Pulmonary artery endothelial cell (primary cell): ENCODE results near the gene GOLGA8A. TPM values are rescaled to one million over a fixed set of nuclear protein-coding genes. Genes with fewer than 3 reads are reported as not detected.
"Not testable (repeated sequence)": the region's sequence is repeated elsewhere in the genome, so short reads cannot be mapped to it uniquely, and the experiment has no call there.

ENCODE experiments used
- DNase-seq: peaks from one replicate; pipeline ENCODE4 v3.0.0-alpha.2; 2011; ENCODE audit warnings: low read depth, low spot score
- total RNA-seq: library from RNA; depleted of rRNA; stranded (reverse); fragments of >200 nt; gene quantifications from 2 replicates; pipeline ENCODE4 v1.2.3, GENCODE V29; 2014

Gene GOLGA8A
- 6.5 and 12.5 TPM in 2 replicates for total RNA-seq

- DNase-seq = peak; percentile 17
Measured at GRCh38 chr15:34437687-34438086, at the start of gene GOLGA8A. TSS of gene GOLGA8A (minus strand) at chr15:34437808. CDS start at chr15:34389691, 48,117 bp downstream.

- DNase-seq = no peak
Measured at GRCh38 chr15:34483644-34484043, 46.0 kb upstream of the GOLGA8A start.

- no peak for DNase-seq
Measured at GRCh38 chr15:34481370-34481769, 43.8 kb upstream of the GOLGA8A start.

- no peak for DNase-seq
Measured at GRCh38 chr15:34473840-34474239, 36.2 kb upstream of the GOLGA8A start.

- DNase-seq = no peak
Measured at GRCh38 chr15:34472947-34473346, 35.3 kb upstream of the GOLGA8A start.

- no peak for DNase-seq
Measured at GRCh38 chr15:34470892-34471291, 33.3 kb upstream of the GOLGA8A start.

GRCh38 chr15:34470091-34470490 lies 32.5 kb upstream of the GOLGA8A start:
- DNase-seq = no peak

GRCh38 chr15:34461730-34462129 lies 24.1 kb upstream of the GOLGA8A start:
- DNase-seq = no peak

- DNase-seq = no peak
Measured at GRCh38 chr15:34460451-34460850, 22.8 kb upstream of the GOLGA8A start.

- DNase-seq = no peak
Measured at GRCh38 chr15:34456658-34457057, 19.1 kb upstream of the GOLGA8A start.

GRCh38 chr15:34442891-34443290 lies 5.3 kb upstream of the GOLGA8A start:
- no peak for DNase-seq

GRCh38 chr15:34439878-34440277 lies 2.3 kb upstream of the GOLGA8A start:
- DNase-seq = no peak

- no peak for DNase-seq
Measured at GRCh38 chr15:34436956-34437442, 609 bp downstream of the GOLGA8A start.

- no peak for DNase-seq
Measured at GRCh38 chr15:34436126-34436955, 1.3 kb downstream of the GOLGA8A start.

GRCh38 chr15:34435658-34436057 lies 1.9 kb downstream of the GOLGA8A start:
- no peak for DNase-seq

- DNase-seq = no peak
Measured at GRCh38 chr15:34434627-34435305, 2.8 kb downstream of the GOLGA8A start.

- not testable (repeated sequence) for DNase-seq
Measured at GRCh38 chr15:34433956-34434626, 3.5 kb downstream of the GOLGA8A start.

GRCh38 chr15:34430642-34431041 lies 7.0 kb downstream of the GOLGA8A start:
- not testable (repeated sequence) for DNase-seq

- DNase-seq = not testable (repeated sequence)
Measured at GRCh38 chr15:34423425-34424090, 14.1 kb downstream of the GOLGA8A start.

GRCh38 chr15:34420953-34421352 lies 16.7 kb downstream of the GOLGA8A start:
- not testable (repeated sequence) for DNase-seq

- not testable (repeated sequence) for DNase-seq
Measured at GRCh38 chr15:34418435-34418834, 19.2 kb downstream of the GOLGA8A start.
